ENCODE data around the gene SLC47A2.

The SLC47A2 gene

GRCh38 chr17:19649274-19649541 is 67.2 kb downstream of the SLC47A2 start:
- no peak for TF ChIP-seq CTCF (conservative IDR thresholded peaks at IDR 0.05; ENCODE audit: low read depth, low read length)

DNA sequence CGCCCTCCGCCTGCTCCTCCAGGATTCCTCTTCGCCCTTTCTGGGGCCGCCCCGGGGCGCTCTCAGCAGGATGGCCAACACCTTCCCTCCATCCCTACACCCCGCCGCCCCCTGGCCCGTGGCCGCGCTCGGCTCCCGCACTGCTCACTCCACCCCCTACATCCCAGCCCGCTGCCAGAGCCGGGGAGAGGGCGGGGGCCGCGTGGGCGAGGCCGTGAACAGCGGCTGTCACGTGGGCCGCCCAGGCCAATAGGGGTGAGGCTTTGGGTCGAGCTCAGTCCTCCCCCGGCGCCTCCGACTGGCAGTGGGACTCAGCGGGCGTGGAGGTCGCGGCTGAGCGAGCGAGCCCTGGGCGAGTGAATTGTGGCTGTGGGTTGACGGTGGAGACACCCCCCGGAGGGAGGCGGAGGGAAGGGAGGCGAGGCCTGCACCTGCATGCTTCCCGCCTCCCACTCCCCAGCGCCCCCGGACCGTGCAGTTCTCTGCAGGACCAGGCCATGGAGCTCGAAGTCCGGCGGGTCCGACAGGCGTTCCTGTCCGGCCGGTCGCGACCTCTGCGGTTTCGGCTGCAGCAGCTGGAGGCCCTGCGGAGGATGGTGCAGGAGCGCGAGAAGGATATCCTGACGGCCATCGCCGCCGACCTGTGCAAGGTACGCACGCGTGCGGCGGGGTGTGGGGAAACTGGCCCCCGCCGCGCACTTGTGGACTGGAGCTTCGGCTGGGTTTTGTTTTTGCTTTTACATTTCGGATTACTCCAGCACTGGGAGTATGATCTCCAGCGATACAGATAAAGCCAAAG is 67.7 kb downstream of the SLC47A2 start, which contains the start of gene ALDH3A2:
TSS of gene ALDH3A2 (plus strand) at position 277 of the 799 bp plus-strand sequence. CDS start at position 498, 221 bp downstream.
- peaks cover 22% of the 10 kb centered on the region; the same call in 1 of the 2 replicates for H3K79me2 ChIP-seq (ENCODE audit: insufficient read depth, low read depth)
- peak within 1 kb of the TSS; percentile 91 for H2AFZ ChIP-seq (ENCODE audit: low read depth)
- H3K36me3 ChIP-seq (ENCODE audit: insufficient read depth), result no peaks in the 10 kb centered on the region
- no peaks in the 10 kb centered on the region for H3K27me3 ChIP-seq (ENCODE audit: insufficient read depth, low read depth)
- H3K4me3 ChIP-seq (IDR thresholded peaks at IDR 0.05; ENCODE audit: insufficient read depth, low read depth, low read length), result no peak within 1 kb of the TSS
- H3K4me2 ChIP-seq, result peak within 1 kb of the TSS; percentile 92
- peaks cover 32% of the 10 kb centered on the region for H3K4me1 ChIP-seq (ENCODE audit: low read depth, poor library complexity, severe bottlenecking)
- H4K20me1 ChIP-seq (ENCODE audit: insufficient read depth), result no peaks in the 10 kb centered on the region
- peak within 1 kb of the TSS; percentile 89 for H3K27ac ChIP-seq
- no peak for TF ChIP-seq CTCF (conservative IDR thresholded peaks at IDR 0.05; ENCODE audit: low read depth, low read length)
- peak within 1 kb of the TSS; percentile 91 for H3K9ac ChIP-seq

More at GRCh38 chr17:19649274-19649541, 67.2 kb downstream of the SLC47A2 start:
- H4K20me1 ChIP-seq (ENCODE audit: insufficient read depth), result no peaks in the 10 kb centered on the region
- H2AFZ ChIP-seq (ENCODE audit: low read depth), result peak overlapping the region; percentile 91; the same call in 1 of the 2 replicates
- H3K4me2 ChIP-seq, result peak overlapping the region; percentile 92
- no peak overlapping the region for H3K4me3 ChIP-seq (IDR thresholded peaks at IDR 0.05; ENCODE audit: insufficient read depth, low read depth, low read length)
- no peaks in the 10 kb centered on the region for H3K36me3 ChIP-seq (ENCODE audit: insufficient read depth)
- peak overlapping the region; percentile 89 for H3K27ac ChIP-seq
- H3K9ac ChIP-seq, result peak overlapping the region; percentile 91; the same call in 1 of the 2 replicates
- H3K4me1 ChIP-seq (ENCODE audit: low read depth, poor library complexity, severe bottlenecking), result peaks cover 32% of the 10 kb centered on the region
- H3K79me2 ChIP-seq (ENCODE audit: insufficient read depth, low read depth), result peaks cover 22% of the 10 kb centered on the region; the same call in 1 of the 2 replicates
- no peaks in the 10 kb centered on the region for H3K27me3 ChIP-seq (ENCODE audit: insufficient read depth, low read depth)

GRCh38 chr17:19647697-19648474 is 68.5 kb downstream of the SLC47A2 start:
- Histone ChIP-seq H2AFZ (ENCODE audit: low read depth) (peak overlapping the region; percentile 91), H3K9ac (peak overlapping the region; percentile 91), H3K79me2 (ENCODE audit: insufficient read depth, low read depth) (peaks cover 22% of the 10 kb centered on the region; the same call in 1 of the 2 replicates), H4K20me1 (ENCODE audit: insufficient read depth) (no peaks in the 10 kb centered on the region), H3K27ac (peak overlapping the region; percentile 89), H3K4me2 (peak overlapping the region; percentile 71), H3K4me1 (ENCODE audit: low read depth, poor library complexity, severe bottlenecking) (peaks cover 32% of the 10 kb centered on the region), H3K4me3 (IDR thresholded peaks at IDR 0.05; ENCODE audit: insufficient read depth, low read depth, low read length) (no peak overlapping the region), H3K36me3 (ENCODE audit: insufficient read depth) (no peaks in the 10 kb centered on the region), H3K27me3 (ENCODE audit: insufficient read depth, low read depth) (no peaks in the 10 kb centered on the region)
- no peak for TF ChIP-seq CTCF (conservative IDR thresholded peaks at IDR 0.05; ENCODE audit: low read depth, low read length)

- Histone ChIP-seq H3K4me1 (ENCODE audit: low read depth, poor library complexity, severe bottlenecking) (peaks cover 32% of the 10 kb centered on the region), H3K27ac (peak overlapping the region; percentile 89), H3K36me3 (ENCODE audit: insufficient read depth) (no peaks in the 10 kb centered on the region), H3K9ac (peak overlapping the region; percentile 91), H3K4me3 (IDR thresholded peaks at IDR 0.05; ENCODE audit: insufficient read depth, low read depth, low read length) (no peak overlapping the region), H2AFZ (ENCODE audit: low read depth) (peak overlapping the region; percentile 91), H3K4me2 (peak overlapping the region; percentile 71), H4K20me1 (ENCODE audit: insufficient read depth) (no peaks in the 10 kb centered on the region), H3K27me3 (ENCODE audit: insufficient read depth, low read depth) (no peaks in the 10 kb centered on the region), H3K79me2 (ENCODE audit: insufficient read depth, low read depth) (peaks cover 22% of the 10 kb centered on the region; the same call in 1 of the 2 replicates)
- no peak for TF ChIP-seq CTCF (conservative IDR thresholded peaks at IDR 0.05; ENCODE audit: low read depth, low read length)
Measured at GRCh38 chr17:19646788-19647696, 69.3 kb downstream of the SLC47A2 start.
